Dedifferentiated amniotic fluid mesenchymal stem cell (primary cell): Measurements from ENCODE around the gene POLR3A.
"Not testable (repeated sequence)": the region's sequence is repeated elsewhere in the genome, so short reads cannot be mapped to it uniquely, and the experiment has no call there.

Experiments
- DNase-seq: peaks from one replicate; pipeline ENCODE4 v3.0.0-alpha.2; 2016; ENCODE audit errors: extremely low spot score

Gene POLR3A

GRCh38 chr10:78029269-78030226, at the start of gene POLR3A:
POLR3A (minus strand) TSS chr10:78029515; CDS start chr10:78029407, 108 bp downstream.
- DNase-seq: peak; percentile 96

DNA sequence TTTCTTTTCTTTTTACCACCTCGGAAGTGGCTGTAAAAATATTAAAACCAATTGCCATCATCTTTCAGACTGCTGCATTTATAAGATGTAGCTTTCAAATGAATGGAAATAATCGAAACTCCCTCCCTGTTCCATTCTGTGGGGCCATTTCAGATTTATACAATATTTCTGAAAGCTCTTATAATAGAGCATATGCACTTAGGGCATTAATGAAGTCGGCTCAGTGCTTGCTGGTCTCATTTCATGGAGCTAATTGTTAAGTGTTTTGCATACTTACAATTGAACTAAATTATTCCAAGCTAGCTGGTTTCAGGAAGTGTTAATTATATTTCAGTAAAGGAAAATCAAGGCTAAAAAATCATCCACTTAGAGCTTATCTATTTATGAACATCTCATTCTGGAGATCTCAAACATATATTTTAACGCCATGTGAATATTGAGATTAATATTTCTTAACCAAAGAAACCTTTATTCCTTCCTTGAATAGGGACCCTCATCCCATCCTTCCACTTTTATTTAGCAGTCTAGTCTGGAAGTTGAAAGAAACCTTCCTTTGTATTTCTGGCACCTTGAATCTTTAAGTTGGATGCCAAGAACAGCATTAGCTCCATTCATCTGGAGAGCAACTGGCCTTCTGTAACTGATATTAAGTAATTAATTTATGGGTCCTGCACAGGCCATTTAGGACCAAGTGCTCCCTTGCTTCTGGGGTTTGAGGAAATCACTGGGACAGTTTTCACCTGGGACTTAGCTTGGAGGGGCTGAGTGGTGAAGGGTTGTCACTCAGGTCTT, 49.4 kb upstream of the POLR3A start:
- DNase-seq: no peak

- not testable (repeated sequence) for DNase-seq
Measured at GRCh38 chr10:78075806-78076205, 46.5 kb upstream of the POLR3A start.

GRCh38 chr10:78072504-78072903, 43.2 kb upstream of the POLR3A start:
- no peak for DNase-seq

DNA sequence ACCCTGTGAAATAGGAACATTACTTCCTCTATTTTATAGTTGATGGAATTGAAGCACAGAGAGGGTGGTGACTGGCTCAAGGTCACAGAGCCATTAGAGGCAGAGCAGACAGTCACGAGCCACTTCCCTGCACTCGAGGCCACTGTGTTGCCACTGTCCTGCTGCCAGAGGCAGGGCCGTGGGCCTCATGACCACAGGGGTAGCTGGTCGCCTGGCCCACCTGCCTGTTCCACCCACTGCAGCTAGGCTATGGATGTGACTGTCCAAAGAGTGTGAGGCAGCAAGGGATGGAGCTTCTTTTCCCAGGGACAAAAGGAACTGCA, 42.5 kb upstream of the POLR3A start:
- no peak for DNase-seq

- no peak for DNase-seq
Measured at GRCh38 chr10:78071140-78071856, 42.0 kb upstream of the POLR3A start.

DNA sequence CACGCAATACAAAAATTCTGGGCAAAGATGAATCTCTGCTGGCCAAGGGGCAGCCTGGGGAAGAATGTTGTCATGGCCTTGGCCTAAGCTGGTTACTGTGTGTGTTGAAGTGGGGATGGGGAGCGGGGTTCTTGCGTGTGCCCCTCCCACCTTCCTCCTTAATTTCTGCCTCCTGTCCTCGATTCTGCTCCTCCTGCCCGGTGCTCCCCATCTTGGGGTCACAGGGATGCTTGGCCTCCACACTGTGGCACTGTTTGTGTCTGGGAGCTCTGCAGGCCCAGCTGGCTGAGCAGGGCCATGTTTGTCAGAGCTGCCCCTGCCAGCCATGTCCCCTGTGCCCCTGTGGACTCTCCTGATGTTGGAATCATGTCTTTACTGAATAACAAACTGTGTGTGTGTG, 41.4 kb upstream of the POLR3A start:
- DNase-seq: no peak

DNA sequence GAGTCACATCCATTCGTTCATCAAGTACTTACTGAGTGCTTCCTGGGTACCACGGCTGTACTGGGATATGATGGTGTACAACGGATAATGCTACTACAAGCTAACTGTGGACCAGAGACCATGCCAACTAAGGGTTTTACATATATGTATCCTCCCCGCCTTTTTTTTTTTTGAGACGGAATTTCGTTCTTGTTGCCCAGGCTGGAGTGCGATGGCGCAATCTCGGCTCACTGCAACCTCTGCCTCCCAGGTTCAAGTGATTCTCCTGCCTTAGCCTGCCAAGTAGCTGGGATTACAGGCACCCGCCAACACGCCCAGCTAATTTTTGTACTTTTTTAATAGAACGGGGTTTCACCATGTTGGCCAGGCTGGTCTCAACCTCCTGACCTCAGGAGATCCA, 40.7 kb upstream of the POLR3A start:
- not testable (repeated sequence) for DNase-seq

DNA sequence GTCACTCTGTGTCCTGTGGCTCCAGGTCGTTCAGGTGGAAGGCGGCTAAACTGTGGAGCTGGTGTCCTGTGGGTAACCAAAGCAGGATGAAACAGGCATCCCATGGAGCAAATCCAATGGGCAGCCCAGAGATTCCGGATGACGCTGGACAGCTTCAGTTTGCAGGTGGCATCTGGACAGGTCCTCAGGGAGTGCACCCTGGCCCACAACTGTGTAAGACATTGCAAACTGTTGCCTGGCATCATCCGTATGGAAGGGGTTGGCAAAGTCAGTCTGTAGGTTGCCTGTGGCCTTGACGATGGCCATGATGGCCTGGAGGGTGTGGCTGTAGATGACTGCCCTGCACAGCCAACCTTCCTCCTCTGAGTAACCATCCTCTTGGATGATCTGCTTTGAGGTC, 39.8 kb upstream of the POLR3A start:
- no peak for DNase-seq

GRCh38 chr10:78066728-78067430, 37.6 kb upstream of the POLR3A start:
- DNase-seq: no peak

DNA sequence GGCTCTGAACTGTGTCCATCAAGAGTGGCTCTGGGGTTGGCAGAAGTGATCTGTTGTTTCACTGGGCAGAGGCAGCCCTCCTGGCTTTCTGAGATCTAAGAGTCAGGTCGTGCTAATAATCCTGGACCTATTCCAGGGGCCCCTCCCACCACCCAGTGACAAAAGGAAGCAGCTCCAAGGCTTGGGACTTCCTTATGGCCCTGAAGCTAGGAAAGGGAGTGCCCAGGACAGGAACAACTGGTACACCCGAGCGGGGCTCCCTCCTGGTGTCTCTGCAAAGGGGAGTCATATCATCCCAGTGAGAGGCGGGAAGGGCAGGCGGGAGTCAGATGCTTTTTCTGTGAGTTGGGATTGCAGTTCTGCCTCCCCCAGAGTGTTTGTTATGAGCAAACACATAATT, 36.7 kb upstream of the POLR3A start:
- DNase-seq: no peak

- DNase-seq: no peak
Measured at GRCh38 chr10:78065611-78066010, 36.3 kb upstream of the POLR3A start.

GRCh38 chr10:78064919-78065318, 35.6 kb upstream of the POLR3A start:
- not testable (repeated sequence) for DNase-seq

DNA sequence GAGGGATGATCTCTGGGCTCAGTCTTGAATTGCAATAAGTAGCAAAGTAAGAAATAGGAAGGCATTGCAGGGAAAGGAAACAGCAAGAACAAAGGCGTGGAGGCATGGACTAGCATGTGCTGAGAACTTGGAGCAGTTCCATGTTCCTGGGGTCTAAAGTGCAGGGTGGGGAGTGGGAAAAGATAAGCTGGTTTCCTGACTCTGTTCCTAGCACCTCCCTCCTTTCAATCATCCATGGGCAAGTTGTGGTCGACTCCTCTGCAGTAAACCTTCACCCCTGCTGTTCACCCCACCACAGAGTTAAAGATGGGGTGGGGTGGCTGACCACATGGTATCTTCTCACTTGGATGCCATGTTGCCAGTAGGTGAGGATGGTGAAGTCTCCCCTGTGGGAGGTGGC, 33.9 kb upstream of the POLR3A start:
- no peak for DNase-seq

GRCh38 chr10:78062296-78062695, 33.0 kb upstream of the POLR3A start:
- DNase-seq: no peak

DNA sequence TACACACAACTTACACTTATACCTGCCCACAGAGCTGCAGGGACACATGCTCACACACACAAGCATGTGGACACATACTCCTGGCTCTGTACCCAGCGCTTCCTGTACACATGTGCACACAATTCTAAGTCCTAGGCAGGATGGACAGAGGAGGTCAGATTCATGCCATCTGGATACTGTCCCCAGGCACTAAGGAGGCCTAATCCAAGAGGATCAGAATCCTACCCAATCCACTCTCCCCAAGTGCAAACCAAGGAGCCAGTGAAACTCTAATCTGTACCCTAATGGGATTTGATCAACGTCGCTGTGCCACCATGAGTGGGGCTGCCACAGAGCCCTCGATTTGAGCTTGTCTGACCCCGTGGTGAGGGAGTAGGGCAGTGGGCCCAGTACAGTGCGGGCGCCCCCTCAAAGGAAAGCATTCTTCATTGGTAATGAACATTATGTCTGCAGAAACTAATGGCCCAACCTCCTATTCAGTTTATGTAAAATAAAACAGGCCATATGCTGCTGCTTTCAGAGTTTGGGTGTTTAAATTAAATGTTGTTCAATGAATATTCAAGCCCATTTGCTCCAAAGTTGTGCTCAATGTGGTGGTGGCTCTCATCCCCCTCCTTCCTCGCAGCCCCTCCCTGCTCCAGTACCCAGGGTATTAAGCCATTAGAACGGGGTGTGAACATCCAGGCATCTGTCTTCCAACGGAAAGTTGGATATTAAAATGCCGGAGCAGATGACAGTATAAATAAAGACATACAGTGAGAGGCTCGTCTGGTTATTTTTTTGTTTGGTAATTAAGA, 30.8 kb upstream of the POLR3A start:
- DNase-seq: no peak

DNA sequence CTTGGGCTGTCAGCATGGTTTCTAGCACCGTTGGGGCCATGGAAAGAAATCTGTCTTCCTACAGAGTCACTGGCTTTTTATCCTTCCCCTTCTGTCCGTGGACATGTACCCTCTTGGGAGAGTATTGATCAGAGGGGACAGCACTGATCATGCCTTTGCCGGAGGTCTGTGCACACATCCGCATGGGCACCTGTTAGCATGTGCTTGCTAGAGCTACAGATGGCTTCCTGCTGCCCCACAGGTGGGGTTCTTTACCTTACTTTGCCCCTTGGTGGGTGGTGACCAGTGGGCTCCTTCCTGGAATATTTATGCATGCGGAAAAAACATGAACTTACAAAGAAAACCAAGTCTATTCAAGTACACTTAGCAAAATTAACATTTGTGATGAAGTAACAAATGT, 29.2 kb upstream of the POLR3A start:
- DNase-seq: no peak

DNA sequence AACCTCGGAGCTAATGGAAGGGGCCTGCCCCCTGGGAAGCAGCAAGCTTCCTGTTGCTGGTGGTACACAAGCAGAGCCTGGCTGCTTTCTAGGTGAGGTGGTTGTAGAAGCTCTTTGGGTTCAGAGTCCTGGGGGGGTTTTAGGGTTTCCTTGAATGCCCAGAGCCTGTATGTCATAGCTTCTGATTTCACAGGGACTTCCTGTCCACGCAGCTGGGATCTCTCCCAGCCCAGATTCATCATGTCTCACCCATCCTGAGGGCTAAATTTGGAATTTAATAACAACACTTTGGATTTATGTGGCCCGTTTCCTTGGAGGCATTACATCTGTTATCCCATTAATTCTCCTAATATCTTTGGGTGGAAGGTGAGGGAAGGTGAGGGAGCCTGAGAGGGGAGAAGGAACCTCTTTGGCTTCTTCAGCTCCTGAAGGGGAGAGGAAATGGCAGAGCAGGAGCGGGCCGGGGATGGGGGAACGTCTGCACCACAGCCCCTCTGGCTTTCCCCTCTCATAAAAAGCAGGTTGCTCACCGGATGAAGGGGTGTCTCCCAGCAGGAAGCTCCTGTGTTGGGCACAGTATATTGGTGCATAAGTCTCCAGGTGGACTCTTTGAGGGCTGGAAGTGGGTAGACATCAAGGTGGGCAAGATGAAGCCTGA, 24.0 kb upstream of the POLR3A start:
- peak; percentile 48 for DNase-seq

DNA sequence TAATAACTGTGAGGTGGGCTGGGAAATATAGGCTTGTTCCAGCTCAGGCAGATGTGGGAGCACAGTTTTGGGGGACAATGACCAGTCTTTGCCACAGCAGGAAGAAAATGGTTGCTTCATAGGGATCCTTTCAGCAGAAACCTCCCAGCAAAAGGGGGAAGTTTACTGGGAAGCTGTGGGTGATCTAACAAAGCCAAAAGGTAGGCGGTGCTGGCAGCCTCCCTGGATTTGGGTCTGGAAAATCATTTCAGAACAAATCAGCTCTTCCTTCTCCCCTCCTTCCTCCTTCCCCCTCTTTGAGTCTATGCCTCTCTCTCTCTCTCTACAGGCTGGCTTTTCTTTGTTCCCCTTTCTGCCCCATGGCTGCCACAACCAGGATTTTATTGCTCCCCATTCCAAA, 20.5 kb upstream of the POLR3A start:
- DNase-seq: no peak

DNA sequence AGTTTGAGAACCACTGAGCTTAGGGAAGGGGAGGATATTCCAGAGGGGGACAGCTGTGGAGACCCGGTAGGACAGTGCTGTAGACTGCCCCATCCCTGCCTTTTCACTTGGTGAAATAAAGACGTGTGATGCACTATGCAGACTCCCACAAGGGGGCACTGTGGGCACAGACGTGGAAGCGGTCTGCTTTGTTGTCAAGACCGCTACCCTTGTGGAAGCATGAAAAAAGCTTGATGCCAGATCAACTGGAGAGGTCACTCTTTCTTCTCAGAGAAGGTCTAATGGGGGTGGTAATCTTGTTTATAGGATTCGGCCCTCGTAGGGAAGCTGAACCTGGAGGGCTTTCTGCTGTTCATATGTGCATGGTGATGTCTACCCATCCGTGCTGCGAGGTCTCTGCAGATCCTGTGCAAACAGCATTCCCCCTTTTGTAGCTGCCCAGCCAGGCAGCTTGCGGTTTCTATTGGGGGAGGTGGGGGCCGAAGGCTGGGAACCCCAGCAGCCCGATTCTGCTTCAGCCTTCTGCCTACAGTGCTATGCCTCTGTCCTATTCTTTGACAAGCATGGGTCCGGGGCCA, 18.1 kb upstream of the POLR3A start:
- peak; percentile 78 for DNase-seq
